ENCODE measurements around the gene RNF144A.
"Not testable (repeated sequence)": the region's sequence is repeated elsewhere in the genome, so short reads cannot be mapped to it uniquely, and the experiment has no call there.

Gene RNF144A

GRCh38 chr2:6995391-6996097 lies 78.3 kb downstream of the RNF144A start:
- Histone ChIP-seq H3K9me3 (ENCODE audit: severe bottlenecking) (peaks cover 3% of the 10 kb centered on the region), H3K27ac (no peak overlapping the region), H3K36me3 (peaks cover 29% of the 10 kb centered on the region), H3K27me3 (ENCODE audit: insufficient read depth, low read depth, severe bottlenecking) (no peaks in the 10 kb centered on the region), H3K4me3 (ENCODE audit: low read depth, low read length) (no peak overlapping the region)
- DNase-seq: no peak
- TF ChIP-seq, protein P1, sequence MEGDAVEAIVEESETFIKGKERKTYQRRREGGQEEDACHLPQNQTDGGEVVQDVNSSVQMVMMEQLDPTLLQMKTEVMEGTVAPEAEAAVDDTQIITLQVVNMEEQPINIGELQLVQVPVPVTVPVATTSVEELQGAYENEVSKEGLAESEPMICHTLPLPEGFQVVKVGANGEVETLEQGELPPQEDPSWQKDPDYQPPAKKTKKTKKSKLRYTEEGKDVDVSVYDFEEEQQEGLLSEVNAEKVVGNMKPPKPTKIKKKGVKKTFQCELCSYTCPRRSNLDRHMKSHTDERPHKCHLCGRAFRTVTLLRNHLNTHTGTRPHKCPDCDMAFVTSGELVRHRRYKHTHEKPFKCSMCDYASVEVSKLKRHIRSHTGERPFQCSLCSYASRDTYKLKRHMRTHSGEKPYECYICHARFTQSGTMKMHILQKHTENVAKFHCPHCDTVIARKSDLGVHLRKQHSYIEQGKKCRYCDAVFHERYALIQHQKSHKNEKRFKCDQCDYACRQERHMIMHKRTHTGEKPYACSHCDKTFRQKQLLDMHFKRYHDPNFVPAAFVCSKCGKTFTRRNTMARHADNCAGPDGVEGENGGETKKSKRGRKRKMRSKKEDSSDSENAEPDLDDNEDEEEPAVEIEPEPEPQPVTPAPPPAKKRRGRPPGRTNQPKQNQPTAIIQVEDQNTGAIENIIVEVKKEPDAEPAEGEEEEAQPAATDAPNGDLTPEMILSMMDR (IDR thresholded peaks at IDR 0.05; ENCODE audit: low read depth, low read length): no peak

- Histone ChIP-seq H3K9me3 (ENCODE audit: severe bottlenecking) (no peaks in the 10 kb centered on the region), H3K36me3 (peaks cover 19% of the 10 kb centered on the region), H3K27me3 (ENCODE audit: insufficient read depth, low read depth, severe bottlenecking) (no peaks in the 10 kb centered on the region), H3K4me3 (ENCODE audit: low read depth, low read length) (no peak overlapping the region), H3K27ac (no peak overlapping the region)
- TF ChIP-seq, protein P1 (IDR thresholded peaks at IDR 0.05; ENCODE audit: low read depth, low read length): no peak
- DNase-seq: no peak
Observed at GRCh38 chr2:6999211-6999877, 82.1 kb downstream of the RNF144A start.

DNA sequence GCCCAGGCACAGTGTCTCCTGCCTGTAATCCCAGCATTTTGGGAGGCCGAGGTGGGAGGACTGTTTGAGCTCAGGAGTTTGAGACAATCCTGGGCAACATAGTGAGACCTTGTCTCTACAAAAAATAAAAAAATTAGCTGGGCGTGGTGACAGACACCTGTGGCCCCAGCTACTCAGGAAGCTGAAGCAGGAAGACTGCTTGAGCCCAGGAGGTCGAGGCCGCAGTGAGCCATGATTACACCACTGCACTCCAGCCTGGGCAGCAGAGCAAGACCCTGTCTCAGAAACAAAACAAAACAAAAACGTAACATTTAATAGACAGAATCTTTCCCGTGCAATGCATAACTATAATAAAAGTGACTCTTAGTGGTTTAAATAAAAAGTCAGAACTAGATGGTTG lies 84.2 kb downstream of the RNF144A start:
- H3K27me3 ChIP-seq (ENCODE audit: insufficient read depth, low read depth, severe bottlenecking); H3K4me3 ChIP-seq (ENCODE audit: low read depth, low read length); H3K27ac ChIP-seq; DNase-seq; H3K9me3 ChIP-seq (ENCODE audit: severe bottlenecking): not testable (repeated sequence)
- H3K36me3 ChIP-seq: peaks cover 12% of the 10 kb centered on the region

GRCh38 chr2:7003895-7004294 lies 86.7 kb downstream of the RNF144A start:
- peaks cover 8% of the 10 kb centered on the region for H3K36me3 ChIP-seq
- no peaks in the 10 kb centered on the region for H3K27me3 ChIP-seq (ENCODE audit: insufficient read depth, low read depth, severe bottlenecking)
- no peak overlapping the region for H3K4me3 ChIP-seq (ENCODE audit: low read depth, low read length)
- H3K9me3 ChIP-seq (ENCODE audit: severe bottlenecking): no peaks in the 10 kb centered on the region
- DNase-seq: no peak
- no peak overlapping the region for H3K27ac ChIP-seq
- TF ChIP-seq, protein P1 (IDR thresholded peaks at IDR 0.05; ENCODE audit: low read depth, low read length): no peak

- Histone ChIP-seq H3K9me3 (ENCODE audit: severe bottlenecking) (no peaks in the 10 kb centered on the region), H3K27ac (no peak overlapping the region), H3K4me3 (ENCODE audit: low read depth, low read length) (no peak overlapping the region), H3K27me3 (ENCODE audit: insufficient read depth, low read depth, severe bottlenecking) (no peaks in the 10 kb centered on the region), H3K36me3 (peaks cover 8% of the 10 kb centered on the region)
- TF ChIP-seq, protein P1 (IDR thresholded peaks at IDR 0.05; ENCODE audit: low read depth, low read length): no peak
- DNase-seq: no peak
Observed at GRCh38 chr2:7004636-7005035, 87.4 kb downstream of the RNF144A start.

GRCh38 chr2:7007488-7007845 lies 90.3 kb downstream of the RNF144A start:
- TF ChIP-seq, protein P1 (IDR thresholded peaks at IDR 0.05; ENCODE audit: low read depth, low read length): no peak
- Histone ChIP-seq H3K4me3 (ENCODE audit: low read depth, low read length) (no peak overlapping the region), H3K36me3 (no peaks in the 10 kb centered on the region), H3K9me3 (ENCODE audit: severe bottlenecking) (no peaks in the 10 kb centered on the region), H3K27ac (no peak overlapping the region), H3K27me3 (ENCODE audit: insufficient read depth, low read depth, severe bottlenecking) (no peaks in the 10 kb centered on the region)
- no peak for DNase-seq

All from WERI-Rb-1 (cell line).